HG02870 (cell line): ENCODE data around the gene KIAA0825.

Source experiments
- ATAC-seq: cut with Tn5 transposase; IDR thresholded peaks from one replicate; pipeline ENCODE4 v1.9.1; 2021; ENCODE audit warnings: mild to moderate bottlenecking, moderate library complexity; ENCODE audit not compliant: unreplicated experiment

Gene KIAA0825

DNA sequence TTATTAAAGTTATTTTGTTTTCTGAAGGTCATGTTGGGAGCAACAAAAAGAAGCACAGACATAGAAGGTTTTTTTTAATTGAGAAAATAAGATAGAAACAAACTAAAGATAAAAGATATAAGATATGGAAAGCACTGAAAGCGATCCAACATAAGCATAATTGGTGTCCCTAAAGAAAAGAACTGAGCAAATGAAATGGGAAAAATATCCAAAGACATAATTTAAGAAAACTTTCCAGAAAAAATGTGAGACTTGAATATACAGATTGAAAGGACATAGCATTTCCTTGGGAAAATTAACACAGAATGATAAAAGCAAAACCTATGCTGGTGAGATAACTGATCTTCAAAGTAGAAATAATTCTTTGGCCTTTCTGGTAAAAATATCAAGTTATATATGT lies 289.3 kb downstream of the KIAA0825 start:
- ATAC-seq = no peak

DNA sequence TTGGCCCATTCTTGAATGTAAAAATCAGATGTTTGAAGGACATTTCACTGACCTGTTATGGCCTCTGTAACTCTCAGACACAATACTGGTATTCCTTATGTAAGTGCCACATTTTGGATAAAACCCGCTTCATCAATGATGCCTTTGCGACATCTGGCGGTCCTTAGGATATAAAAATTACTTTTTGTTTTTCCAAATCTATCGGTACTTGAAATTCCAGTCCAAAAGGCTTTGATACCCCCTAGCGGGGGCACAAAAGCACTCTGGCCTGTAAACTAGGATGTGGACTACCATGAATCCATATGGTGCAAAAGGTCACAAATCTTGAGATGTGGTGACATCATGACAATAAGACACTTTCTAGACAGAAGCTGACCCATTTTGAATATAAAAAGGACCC lies 291.8 kb downstream of the KIAA0825 start:
- no peak for ATAC-seq

DNA sequence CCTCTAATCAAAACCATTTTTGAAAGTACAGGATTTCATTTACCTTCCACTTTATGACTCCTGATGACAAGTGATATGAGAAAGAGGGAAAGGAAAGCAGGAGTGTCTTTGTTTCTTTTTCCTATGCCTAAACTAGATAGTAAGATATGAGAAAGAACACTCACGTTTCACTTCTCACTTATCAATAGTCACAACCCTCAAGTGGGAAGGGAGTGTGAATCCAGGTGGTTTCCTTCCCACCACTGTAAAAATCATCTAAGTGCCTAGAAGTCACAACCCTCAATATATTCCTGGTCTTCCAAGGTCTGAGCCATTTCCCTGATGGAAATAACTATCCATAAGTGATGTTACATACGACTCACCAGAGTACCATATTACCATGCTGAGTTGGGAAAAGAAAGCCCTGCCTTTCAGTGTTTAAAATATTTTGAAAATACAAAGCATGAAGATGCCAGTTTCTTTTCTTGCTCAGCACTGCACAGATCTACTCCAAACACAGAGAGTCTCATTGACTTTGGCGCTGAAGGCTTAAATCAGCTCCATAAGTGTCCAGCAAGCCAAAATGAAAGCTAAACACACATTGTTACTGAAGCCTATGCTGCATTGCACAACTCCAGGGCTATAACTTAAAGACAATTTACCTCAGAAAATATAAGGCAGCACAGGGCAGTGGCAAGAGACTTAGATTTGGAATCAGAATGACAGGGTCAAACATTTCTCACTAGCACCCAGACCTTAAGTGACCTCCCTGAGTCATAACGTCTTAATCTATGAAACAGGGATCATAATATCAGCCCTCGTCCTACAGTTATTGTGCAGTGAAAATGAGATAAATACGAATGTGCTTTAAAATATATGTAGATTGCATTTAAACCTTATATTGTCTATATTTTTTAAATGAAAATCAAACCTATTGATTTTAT lies 301.2 kb downstream of the KIAA0825 start:
- ATAC-seq = no peak

DNA sequence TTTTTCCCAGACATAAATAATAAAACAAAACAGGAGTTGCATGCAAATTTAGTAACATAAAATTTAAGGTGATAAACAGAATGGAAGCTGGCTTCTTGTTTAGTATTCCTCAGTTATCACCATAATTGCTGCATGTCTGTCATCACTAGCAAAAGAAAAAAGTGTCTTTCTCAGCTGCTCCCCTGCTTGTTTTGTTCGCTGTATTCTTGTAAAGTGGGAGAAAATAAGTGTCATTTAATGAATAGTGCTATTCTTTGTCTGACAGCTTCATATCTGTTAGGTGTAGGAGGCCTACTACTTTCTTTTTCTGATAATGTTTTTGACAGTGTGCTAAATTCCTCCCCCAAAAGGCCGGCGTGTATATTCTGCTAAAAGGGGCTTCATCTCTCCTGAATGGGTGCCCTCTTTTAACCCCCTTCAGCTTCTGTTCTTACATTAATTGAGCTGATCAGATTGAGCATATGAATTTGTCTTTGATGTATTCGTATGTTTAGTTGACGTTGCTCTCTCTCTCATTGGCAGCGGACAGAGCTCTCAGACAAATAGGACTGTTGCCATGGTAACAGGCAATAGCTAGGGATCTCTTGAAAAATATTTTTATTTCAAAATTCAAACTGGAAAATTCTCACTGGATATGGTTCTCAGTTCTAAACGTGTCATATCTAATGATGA lies 303.8 kb downstream of the KIAA0825 start:
- ATAC-seq = no peak

DNA sequence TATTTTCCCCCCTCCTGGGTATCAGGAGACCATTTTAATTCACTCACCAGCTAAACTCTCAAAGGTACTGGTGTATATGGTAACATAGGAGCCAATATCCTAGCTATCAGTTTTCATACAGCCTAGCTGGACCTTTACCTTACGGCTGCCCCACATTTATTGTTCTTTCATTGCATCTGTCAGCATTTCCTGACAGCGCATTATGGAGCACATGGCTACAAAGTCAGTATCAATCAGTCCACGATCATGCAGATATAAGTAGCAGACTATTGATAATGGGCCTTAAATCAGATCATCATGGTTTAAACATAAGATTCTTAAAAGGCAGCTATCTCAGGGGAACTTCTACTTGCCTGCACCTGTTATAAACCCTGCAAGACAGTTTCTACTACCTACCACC lies 304.7 kb downstream of the KIAA0825 start:
- ATAC-seq = no peak

DNA sequence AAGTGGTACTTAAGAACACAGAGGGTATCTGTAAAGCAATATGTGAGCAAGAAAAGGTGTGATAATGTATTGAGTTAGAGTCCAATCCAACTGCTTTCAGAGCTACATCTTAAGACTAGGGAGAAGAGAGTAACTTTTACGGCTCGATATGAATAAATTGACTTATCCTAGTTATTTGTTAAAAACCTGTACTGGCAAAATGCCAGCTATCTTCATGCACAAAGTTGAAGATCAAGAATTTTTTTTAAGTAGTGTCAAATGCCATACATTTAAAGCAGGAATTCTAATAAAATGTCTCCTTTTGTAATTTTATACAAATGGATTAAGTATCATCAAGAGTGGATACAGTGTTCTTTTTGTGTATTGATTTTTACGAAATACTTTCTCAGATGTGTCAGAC lies 305.2 kb downstream of the KIAA0825 start:
- no peak for ATAC-seq

DNA sequence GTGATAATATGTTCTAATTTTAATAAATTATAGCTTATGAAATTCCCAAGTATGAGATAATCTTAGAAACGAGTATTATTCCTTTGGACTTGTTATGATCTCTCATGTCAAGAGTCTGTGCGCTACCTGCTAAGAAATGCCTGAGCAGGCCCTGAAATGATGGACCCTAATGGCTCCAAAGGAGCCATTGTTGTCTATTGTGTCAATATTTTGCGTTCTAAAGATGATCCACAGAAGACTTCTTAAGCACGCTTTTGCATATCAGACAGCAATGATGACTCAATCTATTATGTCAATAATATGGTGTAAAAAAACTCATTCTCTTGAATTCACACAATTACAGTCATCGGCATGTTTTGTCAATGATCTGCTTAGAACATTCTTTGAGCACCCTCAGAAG lies 306.1 kb downstream of the KIAA0825 start:
- no peak for ATAC-seq

DNA sequence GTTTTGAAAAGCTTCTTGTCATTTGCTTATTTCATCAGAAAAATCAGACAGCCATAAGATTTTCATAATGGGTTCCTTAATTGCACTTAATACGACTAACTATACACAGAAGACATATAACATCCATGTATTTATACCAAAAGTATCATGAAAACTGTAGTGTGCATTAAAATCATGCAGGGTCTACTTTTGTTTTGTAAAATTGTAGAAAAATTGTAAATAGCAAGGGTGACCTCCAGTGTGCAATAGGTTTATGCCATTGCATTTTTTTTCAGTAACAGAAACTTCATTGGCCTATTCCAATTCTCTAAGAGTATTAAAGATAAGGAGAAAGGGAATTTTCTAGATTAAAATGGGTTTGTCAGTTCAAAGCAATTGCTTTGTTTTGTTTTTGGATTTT lies 307.6 kb downstream of the KIAA0825 start:
- no peak for ATAC-seq

DNA sequence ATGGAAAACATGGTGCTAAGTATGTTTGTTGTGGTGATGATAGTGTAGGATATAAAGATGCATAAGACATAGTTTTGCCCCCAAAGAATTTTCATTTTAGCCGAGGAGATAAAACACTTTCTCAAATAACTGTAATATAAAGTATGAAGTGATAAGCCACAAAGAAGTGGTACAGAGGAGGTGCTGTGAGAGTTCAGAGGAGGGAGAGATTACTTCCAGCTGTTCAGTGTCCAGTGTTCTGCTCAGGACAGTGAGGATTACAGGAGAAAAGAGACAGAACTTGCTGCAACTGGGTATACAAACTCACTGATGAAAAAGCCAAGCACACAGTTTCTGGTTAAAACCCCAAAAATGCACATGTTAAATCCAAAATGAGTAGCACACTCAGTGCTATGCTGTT lies 309.3 kb downstream of the KIAA0825 start:
- no peak for ATAC-seq

DNA sequence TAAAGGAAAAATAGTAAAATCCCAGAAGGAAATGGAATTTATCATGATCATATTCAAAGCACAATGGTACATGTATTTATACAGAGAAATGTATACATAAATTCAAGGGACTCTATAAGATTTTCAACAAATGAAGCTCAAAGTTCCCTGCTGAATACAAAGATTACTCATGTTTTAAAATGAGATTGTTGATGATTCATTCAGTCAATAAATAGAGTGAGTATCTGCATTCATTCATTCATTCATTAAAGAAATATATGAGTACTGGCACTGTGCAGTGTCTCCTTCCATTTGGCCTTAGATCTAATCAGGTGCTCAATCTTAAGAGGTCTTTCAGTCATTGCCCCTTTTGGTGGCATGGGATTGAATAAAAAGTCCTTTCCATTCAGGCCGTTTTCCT lies 310.0 kb downstream of the KIAA0825 start:
- no peak for ATAC-seq

DNA sequence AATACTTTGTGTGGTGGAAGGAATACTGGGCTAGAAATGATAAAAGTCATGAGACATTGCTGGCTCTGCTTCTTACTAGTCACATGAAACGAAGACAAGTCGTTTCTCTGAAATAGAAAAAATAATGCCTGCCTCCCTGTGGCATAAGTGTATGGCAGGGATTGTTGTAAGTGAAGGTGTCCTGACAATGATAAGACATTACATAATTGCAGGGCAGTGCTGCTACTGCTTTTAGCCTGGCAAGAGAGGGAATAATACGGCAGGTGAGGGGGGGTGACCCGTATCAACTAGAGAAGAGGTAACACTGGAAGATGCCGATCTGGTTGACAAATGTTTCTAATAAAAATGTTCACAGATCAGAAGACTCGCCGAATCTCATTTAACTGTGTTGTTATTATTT lies 314.3 kb downstream of the KIAA0825 start:
- no peak for ATAC-seq

DNA sequence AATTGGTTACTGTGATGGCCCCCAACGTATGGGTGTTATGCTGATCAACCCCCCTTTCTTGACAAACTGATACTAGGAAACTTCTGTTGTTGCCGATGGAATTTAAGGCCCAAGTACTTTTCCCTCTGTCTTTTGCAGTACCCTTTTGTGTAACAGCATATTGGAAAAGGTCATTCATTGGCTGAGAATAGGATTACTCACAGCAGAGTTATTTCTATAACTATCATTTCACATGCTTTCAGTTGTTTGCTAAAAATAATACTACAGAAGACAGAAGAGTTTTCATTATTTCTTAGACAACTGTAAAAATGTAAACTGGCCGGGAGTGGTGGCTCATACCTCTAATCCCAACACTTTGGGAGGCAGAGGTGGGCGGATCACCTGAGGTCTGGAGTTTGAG lies 329.5 kb downstream of the KIAA0825 start:
- ATAC-seq = no peak

DNA sequence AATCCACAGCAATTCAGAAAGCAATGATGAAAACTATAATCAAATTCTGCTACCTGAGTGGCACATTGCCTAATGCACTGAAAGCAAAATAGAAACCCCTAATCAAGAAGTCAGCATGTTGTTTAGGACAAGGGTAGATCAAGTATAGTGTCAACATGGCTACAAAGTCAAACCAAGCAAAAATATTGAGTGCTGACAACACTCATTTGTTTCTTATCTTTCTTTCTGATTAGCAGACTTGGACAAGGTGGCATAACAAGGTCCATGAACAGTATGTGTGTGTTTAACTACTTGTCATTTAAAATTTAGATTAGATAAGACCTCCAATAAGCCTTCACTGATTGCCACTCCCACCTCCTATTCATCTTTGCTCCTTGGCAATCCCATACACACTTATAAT lies 332.4 kb downstream of the KIAA0825 start:
- no peak for ATAC-seq

DNA sequence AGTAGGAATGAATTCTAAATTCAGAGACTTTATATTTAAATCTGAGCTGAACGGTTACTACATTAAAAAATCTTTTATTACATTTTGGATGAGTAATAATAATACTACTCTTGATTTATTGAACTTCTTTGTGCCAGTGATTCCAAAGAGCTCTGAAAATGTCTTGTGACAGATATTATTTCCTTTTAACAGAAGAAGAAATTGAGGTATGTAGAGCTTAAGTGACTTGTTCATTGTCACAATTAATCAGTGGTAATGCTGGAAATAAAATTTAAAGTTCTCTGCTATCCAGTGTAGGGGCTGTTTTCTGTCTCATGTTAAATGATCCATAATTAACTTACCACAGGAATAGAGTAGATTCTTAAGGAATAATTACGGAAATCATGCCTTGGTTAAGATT lies 335.3 kb downstream of the KIAA0825 start:
- no peak for ATAC-seq

DNA sequence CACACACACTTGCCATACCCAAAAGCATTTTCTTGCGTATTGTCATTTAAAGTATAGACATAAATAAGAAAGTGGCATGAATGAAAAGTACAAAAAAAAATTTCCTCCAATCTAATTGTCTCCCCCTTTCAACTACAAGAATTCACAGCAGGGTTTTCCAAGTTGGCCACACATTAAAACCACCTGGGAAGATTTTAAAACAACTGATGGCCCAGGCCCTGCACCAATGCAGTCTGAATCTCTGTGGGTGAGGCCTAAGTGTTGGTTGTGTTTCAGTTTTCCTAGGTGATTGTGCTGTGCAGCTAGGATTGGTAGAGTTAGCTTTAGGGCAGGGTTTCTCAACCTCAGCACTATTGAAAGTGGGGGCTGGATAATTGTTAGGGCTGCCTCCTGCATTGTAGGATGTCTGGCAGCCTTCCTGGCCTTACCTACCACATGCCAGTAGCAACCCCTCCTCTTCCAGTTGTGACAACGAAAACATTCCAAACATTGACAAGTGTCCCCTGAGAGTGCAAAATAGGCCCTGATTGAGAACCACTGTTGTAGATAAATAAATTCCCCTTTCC lies 337.1 kb downstream of the KIAA0825 start:
- no peak for ATAC-seq

DNA sequence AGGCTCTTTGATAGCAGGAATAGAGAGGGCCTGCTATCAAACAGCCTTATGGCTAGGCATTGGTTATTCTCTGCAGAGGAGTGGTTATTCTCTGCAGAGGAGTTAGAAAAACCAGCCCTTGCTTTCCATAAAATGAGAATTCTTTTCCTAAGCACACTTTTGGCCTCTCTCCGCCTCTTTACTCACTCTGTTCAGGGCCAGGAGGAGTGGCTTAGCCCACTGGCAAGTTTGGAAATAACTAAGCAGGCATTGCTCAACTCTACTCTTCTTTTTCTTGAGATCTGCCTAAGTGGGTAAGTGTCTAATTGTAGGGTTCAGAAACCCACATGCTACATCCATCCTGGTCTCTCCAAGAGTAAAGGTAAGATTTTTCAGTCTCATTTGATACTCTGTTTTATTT lies 341.7 kb downstream of the KIAA0825 start:
- no peak for ATAC-seq

DNA sequence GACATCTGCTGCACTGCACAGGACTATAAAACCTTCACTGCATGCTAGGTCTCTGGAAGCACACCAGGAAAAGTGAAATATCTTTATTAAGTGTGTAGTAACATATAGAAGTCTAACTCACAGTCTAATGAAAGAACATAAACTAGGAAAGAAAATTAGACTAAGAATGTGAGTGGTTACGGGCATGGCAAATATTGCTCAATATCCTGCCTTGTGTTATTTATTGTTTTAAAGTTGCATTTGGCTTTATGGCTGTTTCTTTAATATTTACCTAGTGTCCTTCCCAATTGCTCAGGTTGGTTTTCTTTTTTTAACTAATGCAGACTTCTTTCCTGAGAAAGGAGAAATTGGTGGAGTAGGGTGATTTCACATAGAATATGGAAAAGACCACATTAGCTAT lies 342.4 kb downstream of the KIAA0825 start:
- no peak for ATAC-seq

DNA sequence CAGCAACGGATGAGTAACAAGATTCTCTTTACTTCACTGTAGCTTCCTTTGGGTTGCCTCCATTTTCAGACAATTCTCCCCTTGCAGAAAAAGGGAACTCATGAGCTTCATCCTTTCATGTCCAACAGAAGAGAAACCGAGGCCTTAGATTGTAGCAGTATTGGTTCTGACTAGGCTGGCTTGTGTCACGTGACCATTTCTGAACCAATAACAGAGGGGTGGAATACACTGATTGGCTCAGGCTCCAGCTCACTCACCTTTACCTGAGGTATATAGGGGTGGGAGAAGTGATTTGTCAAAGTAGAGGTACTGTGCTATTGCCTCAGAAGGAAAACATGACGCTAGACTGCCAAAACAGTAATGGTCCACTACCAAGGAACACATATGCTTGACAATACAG lies 343.7 kb downstream of the KIAA0825 start:
- no peak for ATAC-seq

DNA sequence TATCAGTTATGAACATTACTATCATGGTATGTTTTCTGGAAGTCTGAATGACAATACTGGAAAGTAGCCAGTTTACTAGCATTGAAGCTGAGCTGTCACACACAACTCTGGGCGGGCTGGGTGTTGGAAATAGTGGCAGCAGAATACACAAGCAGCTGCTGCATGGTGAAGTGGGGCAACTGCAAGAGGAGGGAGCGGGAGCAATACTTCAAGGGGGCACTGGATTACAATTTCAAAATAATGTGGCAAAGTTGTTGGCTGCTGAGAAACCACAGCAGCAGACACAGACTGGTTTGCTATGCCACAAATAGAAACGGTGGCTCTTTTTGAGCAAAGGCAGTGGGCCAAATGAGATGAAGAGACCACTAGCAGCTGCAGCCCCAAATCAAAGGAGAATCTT lies 350.2 kb downstream of the KIAA0825 start:
- ATAC-seq = no peak

DNA sequence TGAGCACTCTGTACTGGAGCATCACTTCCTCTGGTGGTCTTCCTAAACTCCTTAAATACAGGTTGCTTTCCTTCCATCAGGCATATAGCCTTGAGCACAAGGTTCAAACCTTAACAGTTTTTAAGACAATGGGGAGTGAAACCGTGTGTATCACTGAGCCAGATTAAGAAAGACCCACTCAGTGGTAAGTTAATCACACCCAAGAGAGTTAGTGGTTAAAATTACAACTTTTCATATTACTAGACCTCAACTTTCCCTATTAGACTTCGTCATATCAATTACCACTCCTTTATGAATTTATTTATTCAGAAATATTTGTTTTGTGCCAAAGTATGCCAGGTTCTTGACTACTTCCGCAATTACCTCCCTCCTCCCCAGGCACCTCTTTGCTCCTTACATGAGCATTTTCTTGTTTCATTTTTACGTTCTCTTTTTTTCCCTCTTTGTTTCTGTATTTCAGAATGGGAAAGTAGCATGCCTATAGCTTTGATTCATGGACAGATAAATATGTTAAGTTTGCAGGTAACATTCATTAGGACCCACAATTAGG lies 351.0 kb downstream of the KIAA0825 start:
- no peak for ATAC-seq

DNA sequence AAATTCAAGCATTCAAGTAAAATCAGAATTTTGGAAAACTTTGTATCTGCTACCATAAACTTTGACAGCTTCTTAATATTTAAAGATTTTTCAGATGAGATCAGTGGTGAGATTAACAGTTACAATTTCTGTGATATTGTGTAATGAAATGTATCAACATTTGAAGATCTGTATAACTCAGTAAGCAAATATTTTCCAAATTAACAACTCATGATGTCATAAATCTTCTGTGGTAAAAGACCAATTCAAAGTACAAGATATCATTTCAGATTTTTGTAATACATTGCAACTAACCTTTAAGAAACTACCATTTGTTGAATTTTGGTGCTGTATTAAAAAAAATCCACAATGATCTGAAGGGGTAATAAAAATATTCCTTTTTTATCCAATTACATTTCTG lies 352.2 kb downstream of the KIAA0825 start:
- no peak for ATAC-seq

DNA sequence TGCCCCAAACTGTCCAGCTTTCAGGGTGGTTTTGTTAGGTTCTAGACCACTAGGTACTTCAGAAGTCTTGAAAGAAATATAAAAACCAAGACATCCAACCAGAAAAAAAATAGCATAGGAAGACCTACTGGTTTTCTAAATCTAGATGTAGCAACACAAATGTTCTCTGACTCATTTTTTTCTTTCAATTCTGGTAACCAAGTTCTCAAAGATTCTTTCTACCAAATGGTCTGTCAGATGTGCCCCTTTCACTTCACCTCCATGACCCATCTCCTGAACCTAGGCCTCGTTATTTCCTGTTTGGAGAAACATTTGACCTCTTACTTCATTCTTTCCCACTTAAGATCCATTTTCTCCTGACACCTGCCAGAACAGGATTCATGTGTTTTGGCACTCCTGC lies 355.3 kb downstream of the KIAA0825 start:
- peak; percentile 83 for ATAC-seq
